ENCODE results near the gene CCDC7.

DNA sequence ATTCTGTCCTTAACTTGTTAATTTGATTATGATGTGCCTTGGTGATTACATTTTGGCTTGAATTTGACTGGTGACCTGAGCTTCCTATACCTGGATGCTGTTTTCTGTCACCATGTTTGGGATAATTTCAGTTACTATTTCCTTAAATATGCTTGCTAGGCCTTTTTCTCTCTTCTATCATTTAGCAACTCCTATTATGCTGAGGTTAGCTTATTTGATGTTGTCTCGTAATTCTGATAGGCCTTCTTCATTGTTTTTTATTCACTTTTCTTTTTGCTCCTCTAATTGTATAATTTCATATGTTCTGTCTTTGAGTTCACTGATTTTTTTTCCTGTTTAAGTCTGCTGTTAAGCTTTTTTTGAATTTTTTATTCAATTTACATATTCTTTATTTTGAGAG is 327.2 kb downstream of the CCDC7 start:
- TF ChIP-seq, protein P1, sequence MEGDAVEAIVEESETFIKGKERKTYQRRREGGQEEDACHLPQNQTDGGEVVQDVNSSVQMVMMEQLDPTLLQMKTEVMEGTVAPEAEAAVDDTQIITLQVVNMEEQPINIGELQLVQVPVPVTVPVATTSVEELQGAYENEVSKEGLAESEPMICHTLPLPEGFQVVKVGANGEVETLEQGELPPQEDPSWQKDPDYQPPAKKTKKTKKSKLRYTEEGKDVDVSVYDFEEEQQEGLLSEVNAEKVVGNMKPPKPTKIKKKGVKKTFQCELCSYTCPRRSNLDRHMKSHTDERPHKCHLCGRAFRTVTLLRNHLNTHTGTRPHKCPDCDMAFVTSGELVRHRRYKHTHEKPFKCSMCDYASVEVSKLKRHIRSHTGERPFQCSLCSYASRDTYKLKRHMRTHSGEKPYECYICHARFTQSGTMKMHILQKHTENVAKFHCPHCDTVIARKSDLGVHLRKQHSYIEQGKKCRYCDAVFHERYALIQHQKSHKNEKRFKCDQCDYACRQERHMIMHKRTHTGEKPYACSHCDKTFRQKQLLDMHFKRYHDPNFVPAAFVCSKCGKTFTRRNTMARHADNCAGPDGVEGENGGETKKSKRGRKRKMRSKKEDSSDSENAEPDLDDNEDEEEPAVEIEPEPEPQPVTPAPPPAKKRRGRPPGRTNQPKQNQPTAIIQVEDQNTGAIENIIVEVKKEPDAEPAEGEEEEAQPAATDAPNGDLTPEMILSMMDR (IDR thresholded peaks at IDR 0.05; ENCODE audit: poor library complexity), result no peak
- TF ChIP-seq EZH2 (IDR thresholded peaks at IDR 0.05; ENCODE audit: borderline replicate concordance), result no peak
